ENCODE measurements around the gene DEAF1.
A peak's percentile ranks its signal among the peaks of the same experiment; 100 is the strongest.

The DEAF1 gene

DNA sequence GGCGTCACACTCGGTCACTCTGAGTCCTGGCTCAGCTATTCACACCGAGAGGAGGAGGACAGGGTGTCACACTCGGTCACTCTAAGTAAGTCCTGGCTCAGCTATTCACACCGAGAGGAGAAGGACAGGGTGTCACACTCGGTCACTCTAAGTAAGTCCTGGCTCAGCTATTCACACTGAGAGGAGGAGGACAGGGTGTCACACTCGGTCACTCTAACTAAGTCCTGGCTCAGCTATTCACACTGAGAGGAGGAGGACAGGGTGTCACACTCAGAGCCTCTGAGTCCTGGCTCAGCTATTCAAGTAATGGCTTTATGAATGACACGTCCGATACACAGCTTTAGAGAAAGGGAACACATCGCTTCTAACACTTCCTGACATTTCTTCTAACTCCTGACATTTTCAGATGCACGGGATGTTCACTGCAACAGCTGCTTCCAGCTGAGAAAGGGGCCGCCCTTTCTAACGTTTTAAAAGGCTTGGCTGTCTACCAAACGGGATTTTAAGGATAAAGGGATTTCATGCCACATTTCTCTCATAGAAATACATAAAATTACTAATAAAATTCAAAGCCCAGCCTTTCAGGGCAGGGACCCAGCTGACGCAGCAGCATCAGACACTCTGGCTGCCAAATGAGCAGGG is 29.8 kb downstream of the DEAF1 start:
- no peak for FAIRE-seq
- DNase-seq (ENCODE audit: insufficient read length, low spot score), result no peak
- TF ChIP-seq PAX5 (IDR thresholded peaks at IDR 0.05; ENCODE audit: insufficient read depth, low read length, severe bottlenecking) (no peak), SPI1 (IDR thresholded peaks at IDR 0.05; ENCODE audit: low read depth, low read length) (no peak), POU2F2 (IDR thresholded peaks at IDR 0.05; ENCODE audit: low read depth, low read length) (no peak), POLR2A (IDR thresholded peaks at IDR 0.05; ENCODE audit: low read depth, low read length) (no peak), POLR2AphosphoS5 (IDR thresholded peaks at IDR 0.05; ENCODE audit: low read depth, low read length) (no peak), TAF1 (IDR thresholded peaks at IDR 0.05; ENCODE audit: low read depth, low read length) (no peak)

DNA sequence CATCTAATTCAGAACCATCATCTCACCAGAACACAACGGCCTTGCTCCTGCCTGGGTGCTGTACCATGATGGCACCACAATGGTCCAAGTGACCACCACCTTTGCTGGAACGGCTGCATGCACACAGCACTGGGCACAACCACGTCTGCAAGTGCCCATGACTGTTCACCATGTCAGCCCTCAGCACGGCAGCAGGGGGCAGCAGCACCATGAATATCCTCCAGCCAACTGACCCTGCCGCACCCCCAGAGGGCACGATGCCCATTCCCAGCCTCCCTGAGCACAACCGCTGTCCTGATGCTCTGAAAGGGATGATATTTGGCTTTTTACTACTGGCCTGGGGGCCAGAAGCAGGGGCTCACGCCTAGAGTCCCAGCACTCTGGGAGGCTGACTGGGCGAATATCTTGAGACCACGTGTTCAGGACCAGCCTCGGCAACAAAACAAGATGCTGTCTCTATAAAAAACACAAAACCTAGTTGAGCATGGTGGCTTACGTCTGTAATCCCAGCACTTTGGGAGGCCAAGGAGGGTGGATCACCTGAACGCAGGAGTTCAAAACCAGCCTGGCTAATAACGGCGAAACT is 32.2 kb downstream of the DEAF1 start:
- DNase-seq (ENCODE audit: insufficient read length, low spot score), result peak; percentile 76
- TF ChIP-seq POU2F2 (IDR thresholded peaks at IDR 0.05; ENCODE audit: low read depth, low read length) (no peak), PAX5 (IDR thresholded peaks at IDR 0.05; ENCODE audit: insufficient read depth, low read length, severe bottlenecking) (no peak), POLR2AphosphoS5 (IDR thresholded peaks at IDR 0.05; ENCODE audit: low read depth, low read length) (no peak), POLR2A (IDR thresholded peaks at IDR 0.05; ENCODE audit: low read depth, low read length) (no peak), TAF1 (IDR thresholded peaks at IDR 0.05; ENCODE audit: low read depth, low read length) (no peak), SPI1 (IDR thresholded peaks at IDR 0.05; ENCODE audit: low read depth, low read length) (no peak)
- FAIRE-seq, result peak; percentile 96

DNA sequence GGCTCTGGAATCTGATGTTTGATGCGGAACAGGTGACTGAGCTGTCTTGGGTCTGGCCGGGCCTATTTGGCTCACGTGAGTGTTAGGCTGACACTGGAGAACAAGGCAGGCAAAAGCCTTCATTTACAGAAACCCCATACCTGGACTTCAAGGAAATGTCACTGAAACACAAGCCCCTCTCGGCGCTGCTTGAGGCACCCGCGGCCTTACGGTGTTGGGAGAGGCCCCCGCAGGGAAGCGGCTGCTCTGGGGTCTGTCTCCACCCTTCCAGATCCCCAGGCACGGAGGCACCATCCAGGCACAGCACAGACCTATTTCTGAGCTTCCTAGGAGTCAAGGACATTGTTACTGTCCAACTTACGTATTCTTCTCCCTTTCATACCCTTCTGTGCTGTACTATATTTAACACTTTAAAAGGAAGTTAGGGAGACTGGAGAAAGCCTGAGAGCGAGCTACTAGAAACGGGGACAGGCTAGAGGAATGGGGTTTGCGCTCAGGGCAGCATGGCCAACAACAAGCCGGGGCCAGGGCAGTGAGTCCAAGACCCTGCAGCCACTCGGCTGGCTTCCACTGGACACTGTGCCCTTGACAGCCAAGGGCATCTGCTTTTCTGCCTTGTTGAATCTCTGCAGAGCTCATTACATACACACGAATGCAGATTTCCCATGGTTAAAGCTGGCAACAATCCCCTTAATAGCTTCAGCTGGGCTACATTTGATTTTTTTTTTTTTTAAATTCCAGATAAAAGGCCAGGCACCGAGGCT is 34.2 kb downstream of the DEAF1 start:
- FAIRE-seq, result no peak
- no peak for DNase-seq (ENCODE audit: insufficient read length, low spot score)
- TF ChIP-seq POLR2A (IDR thresholded peaks at IDR 0.05; ENCODE audit: low read depth, low read length), result no peak
- no peak for TF ChIP-seq POU2F2 (IDR thresholded peaks at IDR 0.05; ENCODE audit: low read depth, low read length)
- TF ChIP-seq SPI1 (IDR thresholded peaks at IDR 0.05; ENCODE audit: low read depth, low read length), result no peak
- TF ChIP-seq POLR2AphosphoS5 (IDR thresholded peaks at IDR 0.05; ENCODE audit: low read depth, low read length), result no peak
- TF ChIP-seq PAX5 (IDR thresholded peaks at IDR 0.05; ENCODE audit: insufficient read depth, low read length, severe bottlenecking), result no peak
- TF ChIP-seq TAF1 (IDR thresholded peaks at IDR 0.05; ENCODE audit: low read depth, low read length), result no peak

DNA sequence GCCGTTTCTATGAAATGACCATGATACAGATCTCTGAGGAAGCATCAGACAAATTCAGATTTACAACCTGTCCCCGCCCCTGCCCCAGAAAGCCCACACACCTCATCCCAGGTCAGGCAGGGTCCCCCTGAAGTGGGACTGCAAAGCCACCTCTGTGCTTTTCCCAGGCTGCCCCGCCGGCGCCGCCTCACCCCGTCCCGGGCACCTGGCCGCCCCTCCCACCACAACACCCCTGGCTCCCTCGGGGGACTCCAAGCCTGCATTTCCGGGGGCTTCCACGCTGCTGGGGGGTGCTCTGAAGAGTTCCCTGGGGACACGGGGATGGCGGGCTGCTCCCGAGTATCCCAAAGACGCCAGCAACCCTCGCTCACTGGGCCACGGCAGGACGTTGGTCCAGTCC is 34.7 kb downstream of the DEAF1 start:
- FAIRE-seq (no peak), DNase-seq (ENCODE audit: insufficient read length, low spot score) (no peak)
- TF ChIP-seq TAF1 (IDR thresholded peaks at IDR 0.05; ENCODE audit: low read depth, low read length) (no peak), POU2F2 (IDR thresholded peaks at IDR 0.05; ENCODE audit: low read depth, low read length) (no peak), POLR2A (IDR thresholded peaks at IDR 0.05; ENCODE audit: low read depth, low read length) (no peak), PAX5 (IDR thresholded peaks at IDR 0.05; ENCODE audit: insufficient read depth, low read length, severe bottlenecking) (no peak), SPI1 (IDR thresholded peaks at IDR 0.05; ENCODE audit: low read depth, low read length) (no peak), POLR2AphosphoS5 (IDR thresholded peaks at IDR 0.05; ENCODE audit: low read depth, low read length) (no peak)

DNA sequence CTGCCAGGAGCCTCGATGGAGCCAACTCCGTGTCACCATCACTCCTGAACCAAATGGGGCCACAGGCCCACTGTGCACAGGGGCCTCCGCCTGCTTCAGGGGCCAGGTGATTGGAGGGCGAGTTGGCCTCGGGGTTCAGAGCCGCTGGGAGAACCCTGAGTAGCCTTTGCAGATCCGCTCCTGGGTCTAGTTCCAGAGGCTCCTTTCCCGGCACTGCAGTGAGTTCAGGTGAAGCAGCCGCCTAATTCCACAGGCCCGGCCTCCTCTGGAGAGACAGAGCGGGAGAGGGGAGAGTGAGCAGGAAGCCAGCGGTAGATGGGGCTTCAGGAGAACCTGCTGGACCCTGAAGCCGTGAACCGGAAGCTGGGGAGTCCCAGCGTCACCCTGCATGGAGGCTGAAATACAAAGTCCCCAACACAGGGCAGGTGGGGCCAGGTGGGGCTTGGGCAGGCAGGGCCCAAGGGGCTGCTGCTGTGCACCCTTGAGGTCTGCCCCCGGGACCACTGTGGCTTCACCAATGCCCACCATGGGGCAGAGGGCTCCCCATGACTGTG is 35.4 kb downstream of the DEAF1 start:
- DNase-seq (ENCODE audit: insufficient read length, low spot score), result no peak
- FAIRE-seq, result no peak
- TF ChIP-seq TAF1 (IDR thresholded peaks at IDR 0.05; ENCODE audit: low read depth, low read length), result no peak
- TF ChIP-seq SPI1 (IDR thresholded peaks at IDR 0.05; ENCODE audit: low read depth, low read length), result no peak
- no peak for TF ChIP-seq POLR2AphosphoS5 (IDR thresholded peaks at IDR 0.05; ENCODE audit: low read depth, low read length)
- no peak for TF ChIP-seq POU2F2 (IDR thresholded peaks at IDR 0.05; ENCODE audit: low read depth, low read length)
- TF ChIP-seq PAX5 (IDR thresholded peaks at IDR 0.05; ENCODE audit: insufficient read depth, low read length, severe bottlenecking), result no peak
- no peak for TF ChIP-seq POLR2A (IDR thresholded peaks at IDR 0.05; ENCODE audit: low read depth, low read length)

DNA sequence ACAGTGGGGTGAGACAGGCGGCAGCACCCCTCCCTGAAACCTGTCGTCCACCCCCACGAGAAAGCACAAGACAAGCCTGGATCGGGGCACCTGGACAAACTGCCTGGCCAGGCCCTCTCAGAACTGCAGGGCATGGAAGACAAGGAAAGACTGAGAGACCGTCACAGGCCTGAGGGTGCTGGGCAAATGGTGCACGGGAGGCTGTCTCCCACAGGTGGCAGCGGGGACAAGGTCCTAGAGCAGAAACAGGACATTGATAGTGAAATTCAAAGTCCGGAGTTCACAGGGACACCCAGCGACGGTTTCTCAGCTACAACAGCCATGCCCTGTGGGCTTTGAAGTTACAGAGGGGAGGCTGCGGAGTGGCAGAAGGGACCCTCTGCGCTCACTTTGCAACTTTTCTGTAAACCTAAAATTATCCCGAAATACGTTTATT is 37.3 kb downstream of the DEAF1 start:
- DNase-seq (ENCODE audit: insufficient read length, low spot score) (no peak), FAIRE-seq (no peak)
- TF ChIP-seq POLR2A (IDR thresholded peaks at IDR 0.05; ENCODE audit: low read depth, low read length) (no peak), POU2F2 (IDR thresholded peaks at IDR 0.05; ENCODE audit: low read depth, low read length) (no peak), PAX5 (IDR thresholded peaks at IDR 0.05; ENCODE audit: insufficient read depth, low read length, severe bottlenecking) (no peak), SPI1 (IDR thresholded peaks at IDR 0.05; ENCODE audit: low read depth, low read length) (no peak), TAF1 (IDR thresholded peaks at IDR 0.05; ENCODE audit: low read depth, low read length) (no peak), POLR2AphosphoS5 (IDR thresholded peaks at IDR 0.05; ENCODE audit: low read depth, low read length) (no peak)

DNA sequence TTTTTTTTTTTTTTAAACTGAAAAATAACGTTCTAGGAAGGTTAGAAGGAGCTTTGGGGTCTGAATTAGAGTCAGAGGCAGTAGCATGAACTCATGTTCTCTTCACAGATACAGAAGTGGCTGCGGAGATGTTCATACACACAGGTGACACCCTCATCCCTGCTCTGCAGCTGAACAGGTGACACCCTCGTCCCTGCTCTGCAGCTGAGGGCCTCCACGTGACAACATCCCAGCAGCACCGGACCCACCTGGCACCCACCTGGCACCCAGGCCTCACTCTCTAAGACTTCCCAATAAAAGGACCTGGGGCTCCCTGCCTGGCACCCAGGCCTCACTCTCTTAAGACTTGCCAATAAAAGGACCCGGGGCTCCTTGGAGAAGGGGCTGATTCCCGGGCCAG is 38.2 kb downstream of the DEAF1 start:
- TF ChIP-seq SPI1 (IDR thresholded peaks at IDR 0.05; ENCODE audit: low read depth, low read length) (no peak), POU2F2 (IDR thresholded peaks at IDR 0.05; ENCODE audit: low read depth, low read length) (no peak), POLR2A (IDR thresholded peaks at IDR 0.05; ENCODE audit: low read depth, low read length) (no peak), PAX5 (IDR thresholded peaks at IDR 0.05; ENCODE audit: insufficient read depth, low read length, severe bottlenecking) (no peak), POLR2AphosphoS5 (IDR thresholded peaks at IDR 0.05; ENCODE audit: low read depth, low read length) (no peak), TAF1 (IDR thresholded peaks at IDR 0.05; ENCODE audit: low read depth, low read length) (no peak)
- DNase-seq (ENCODE audit: insufficient read length, low spot score), result no peak
- no peak for FAIRE-seq

DNA sequence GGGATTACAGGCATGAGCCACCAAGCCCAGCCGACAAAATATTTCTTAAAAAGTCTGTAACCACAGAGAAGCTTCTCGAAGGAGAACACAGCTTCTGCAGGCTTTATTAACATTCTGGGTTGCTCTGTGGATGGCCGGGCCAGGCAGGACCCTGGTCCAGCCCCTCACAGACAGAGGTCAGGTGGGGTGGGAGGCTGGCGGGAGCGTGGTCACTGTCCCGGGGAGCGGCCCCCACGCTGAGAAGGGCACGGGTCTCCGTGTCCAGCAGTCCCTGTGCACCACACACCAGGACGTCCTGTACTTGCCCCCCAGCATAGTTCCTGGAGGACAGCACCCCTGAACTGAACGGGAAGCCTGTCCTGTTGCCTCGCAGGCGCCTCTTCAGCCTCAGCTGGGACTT is 38.6 kb downstream of the DEAF1 start:
- DNase-seq (ENCODE audit: insufficient read length, low spot score), result no peak
- no peak for FAIRE-seq
- TF ChIP-seq SPI1 (IDR thresholded peaks at IDR 0.05; ENCODE audit: low read depth, low read length), result no peak
- no peak for TF ChIP-seq PAX5 (IDR thresholded peaks at IDR 0.05; ENCODE audit: insufficient read depth, low read length, severe bottlenecking)
- no peak for TF ChIP-seq POLR2A (IDR thresholded peaks at IDR 0.05; ENCODE audit: low read depth, low read length)
